Measurements from ENCODE around the gene PXYLP1.

Gene PXYLP1

GRCh38 chr3:141217389-141217788, 14.2 kb upstream of the PXYLP1 start:
- DNase-seq (ENCODE audit: low read depth), result no peak
- TF ChIP-seq CTCF (conservative IDR thresholded peaks at IDR 0.05; ENCODE audit: low read depth, low read length), result no peak
- no peak overlapping the region for H3K4me3 ChIP-seq (ENCODE audit: low read length)

- TF ChIP-seq CTCF (conservative IDR thresholded peaks at IDR 0.05; ENCODE audit: low read depth, low read length), result no peak
- DNase-seq (ENCODE audit: low read depth), result no peak
- H3K4me3 ChIP-seq (ENCODE audit: low read length), result no peak overlapping the region
Observed at GRCh38 chr3:141218162-141218835, 13.3 kb upstream of the PXYLP1 start.

- no peak for DNase-seq (ENCODE audit: low read depth)
- no peak overlapping the region for H3K4me3 ChIP-seq (ENCODE audit: low read length)
- no peak for TF ChIP-seq CTCF (conservative IDR thresholded peaks at IDR 0.05; ENCODE audit: low read depth, low read length)
Observed at GRCh38 chr3:141218926-141219325, 12.7 kb upstream of the PXYLP1 start.

- TF ChIP-seq CTCF (conservative IDR thresholded peaks at IDR 0.05; ENCODE audit: low read depth, low read length), result no peak
- no peak for DNase-seq (ENCODE audit: low read depth)
- no peak overlapping the region for H3K4me3 ChIP-seq (ENCODE audit: low read length)
Observed at GRCh38 chr3:141223673-141224166, 7.9 kb upstream of the PXYLP1 start.

GRCh38 chr3:141225939-141226338, 5.7 kb upstream of the PXYLP1 start:
- no peak for DNase-seq (ENCODE audit: low read depth)
- no peak overlapping the region for H3K4me3 ChIP-seq (ENCODE audit: low read length)
- TF ChIP-seq CTCF (conservative IDR thresholded peaks at IDR 0.05; ENCODE audit: low read depth, low read length), result no peak

- DNase-seq (ENCODE audit: low read depth), result no peak
- no peak for TF ChIP-seq CTCF (conservative IDR thresholded peaks at IDR 0.05; ENCODE audit: low read depth, low read length)
- H3K4me3 ChIP-seq (ENCODE audit: low read length), result no peak overlapping the region
Observed at GRCh38 chr3:141227216-141227615, 4.4 kb upstream of the PXYLP1 start.

- peak; percentile 52 for DNase-seq (ENCODE audit: low read depth)
- no peak overlapping the region for H3K4me3 ChIP-seq (ENCODE audit: low read length)
- no peak for TF ChIP-seq CTCF (conservative IDR thresholded peaks at IDR 0.05; ENCODE audit: low read depth, low read length)
Observed at GRCh38 chr3:141227752-141228151, 3.9 kb upstream of the PXYLP1 start.

All from retinal pigment epithelial cell (primary cell).